ENCODE measurements around the gene FEZF1. TPM values are rescaled to one million over a fixed set of nuclear protein-coding genes. Genes with fewer than 3 reads are reported as not detected.

The FEZF1 gene
- total RNA-seq, 2 donors from 2014 or later, result not detected

DNA sequence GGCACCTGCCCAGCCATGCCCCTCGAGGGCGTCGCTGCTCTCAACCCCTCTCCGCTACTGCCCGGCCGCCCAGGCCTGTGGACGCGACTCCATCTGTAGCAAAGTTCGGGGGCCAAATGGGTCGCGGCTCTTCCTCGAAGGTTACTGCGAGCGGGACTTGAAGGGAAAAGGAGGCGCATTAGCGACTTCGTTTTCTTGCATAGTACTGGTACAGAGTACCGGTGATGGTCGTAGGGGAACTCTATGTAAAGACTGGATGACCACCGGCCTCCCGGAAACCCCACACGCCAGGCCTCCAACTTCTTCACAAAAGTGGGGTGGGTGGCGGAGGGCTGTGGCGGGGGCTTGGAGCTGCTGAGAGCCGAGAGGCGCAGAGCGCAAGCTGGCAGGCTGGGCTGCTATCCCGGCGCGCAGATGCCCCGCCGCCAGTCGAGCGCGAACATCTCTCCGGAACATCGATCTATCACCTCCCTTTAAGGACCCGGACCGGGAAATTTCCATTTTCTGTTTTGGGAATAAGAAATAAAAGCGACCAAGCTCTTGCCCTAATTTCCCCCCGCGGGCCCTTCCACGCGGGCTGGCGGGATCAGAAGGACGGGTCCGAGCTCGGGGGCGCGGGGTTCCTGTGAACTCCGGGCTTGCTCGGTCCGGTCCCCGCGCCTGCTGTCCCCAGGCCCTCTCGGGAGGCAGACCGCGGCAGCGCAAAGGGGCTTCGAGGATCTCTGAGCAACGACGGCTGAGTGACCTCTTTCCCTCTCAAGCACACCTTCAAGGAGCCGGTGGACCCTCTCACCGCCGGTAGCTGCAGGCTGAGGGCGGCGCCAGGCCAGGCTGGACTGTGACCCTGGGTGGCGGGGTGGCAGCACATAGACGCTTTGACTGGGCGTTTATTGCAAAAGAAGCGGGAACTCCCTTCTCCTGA is 12.2 kb upstream of the FEZF1 start:
- H3K4me3 ChIP-seq, result no peak overlapping the region
- TF ChIP-seq, protein P1, sequence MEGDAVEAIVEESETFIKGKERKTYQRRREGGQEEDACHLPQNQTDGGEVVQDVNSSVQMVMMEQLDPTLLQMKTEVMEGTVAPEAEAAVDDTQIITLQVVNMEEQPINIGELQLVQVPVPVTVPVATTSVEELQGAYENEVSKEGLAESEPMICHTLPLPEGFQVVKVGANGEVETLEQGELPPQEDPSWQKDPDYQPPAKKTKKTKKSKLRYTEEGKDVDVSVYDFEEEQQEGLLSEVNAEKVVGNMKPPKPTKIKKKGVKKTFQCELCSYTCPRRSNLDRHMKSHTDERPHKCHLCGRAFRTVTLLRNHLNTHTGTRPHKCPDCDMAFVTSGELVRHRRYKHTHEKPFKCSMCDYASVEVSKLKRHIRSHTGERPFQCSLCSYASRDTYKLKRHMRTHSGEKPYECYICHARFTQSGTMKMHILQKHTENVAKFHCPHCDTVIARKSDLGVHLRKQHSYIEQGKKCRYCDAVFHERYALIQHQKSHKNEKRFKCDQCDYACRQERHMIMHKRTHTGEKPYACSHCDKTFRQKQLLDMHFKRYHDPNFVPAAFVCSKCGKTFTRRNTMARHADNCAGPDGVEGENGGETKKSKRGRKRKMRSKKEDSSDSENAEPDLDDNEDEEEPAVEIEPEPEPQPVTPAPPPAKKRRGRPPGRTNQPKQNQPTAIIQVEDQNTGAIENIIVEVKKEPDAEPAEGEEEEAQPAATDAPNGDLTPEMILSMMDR (IDR thresholded peaks at IDR 0.05), result no peak
- no peak for DNase-seq (ENCODE audit: low spot score)

DNA sequence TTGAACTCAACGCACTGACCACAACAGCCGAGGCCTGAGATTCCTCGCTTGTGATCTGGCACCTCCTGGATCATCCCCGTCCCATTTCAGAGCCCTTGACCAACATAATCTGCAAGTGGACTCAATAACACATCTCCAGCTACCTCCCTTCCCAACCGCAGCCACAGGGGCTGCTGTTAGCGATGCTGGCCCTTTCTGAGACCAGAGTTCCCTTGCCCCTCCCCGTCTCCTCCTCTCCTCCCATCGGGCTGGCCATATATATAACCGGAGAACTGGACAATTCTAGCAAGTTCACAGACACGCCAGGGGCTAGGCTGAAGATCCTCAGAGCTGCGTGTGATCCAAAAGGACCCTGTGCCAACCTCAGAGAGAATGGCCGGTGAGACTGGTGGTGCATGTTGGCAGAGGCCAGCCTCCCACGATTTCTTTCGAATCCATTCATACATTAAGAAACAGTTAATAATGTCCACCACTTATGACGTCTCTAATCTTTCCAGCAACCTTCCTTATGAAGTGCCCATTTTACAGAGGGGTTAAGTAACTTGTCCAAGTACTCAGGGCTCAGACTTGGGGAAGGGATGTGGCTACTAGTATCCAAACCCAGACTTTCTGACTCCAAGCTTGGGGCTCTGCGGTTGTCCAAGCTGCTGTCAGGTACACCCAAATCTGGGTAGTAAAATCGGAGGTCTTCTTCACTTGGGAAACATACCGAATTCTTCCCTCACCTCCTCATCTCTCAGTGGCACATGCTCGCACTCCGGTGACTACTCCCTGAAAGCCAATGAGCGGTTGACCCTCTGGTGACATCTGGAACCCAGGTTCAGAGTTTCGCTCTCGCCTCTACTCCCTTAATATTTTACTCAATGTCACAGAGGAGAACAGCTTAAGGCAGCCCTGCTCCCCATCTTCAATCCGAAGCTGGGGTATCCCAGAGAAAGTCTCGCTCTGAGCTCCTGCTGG is 11.2 kb upstream of the FEZF1 start:
- DNase-seq (ENCODE audit: low spot score), result no peak
- Histone ChIP-seq H3K36me3 (no peaks in the 10 kb centered on the region), H3K4me1 (peaks cover 0 to 23% of the 10 kb centered on the region in 2 donors), H3K27ac (no peak overlapping the region), H3K27me3 (peaks cover 37 to 42% of the 10 kb centered on the region in 2 donors), H3K9me3 (peaks cover 0 to 4% of the 10 kb centered on the region in 2 donors), H3K4me3 (no peak overlapping the region)
- TF ChIP-seq, protein P1 (IDR thresholded peaks at IDR 0.05), result no peak

More for the DNA sequence above, 12.2 kb upstream of the FEZF1 start:
- H3K36me3 ChIP-seq, result no peaks in the 10 kb centered on the region
- peaks cover 0 to 13% of the 10 kb centered on the region in 2 donors for H3K4me1 ChIP-seq
- H3K27ac ChIP-seq, result no peak overlapping the region
- H3K9me3 ChIP-seq, result peaks cover 0 to 4% of the 10 kb centered on the region in 2 donors
- H3K27me3 ChIP-seq, result peaks cover 35 to 37% of the 10 kb centered on the region in 2 donors

DNA sequence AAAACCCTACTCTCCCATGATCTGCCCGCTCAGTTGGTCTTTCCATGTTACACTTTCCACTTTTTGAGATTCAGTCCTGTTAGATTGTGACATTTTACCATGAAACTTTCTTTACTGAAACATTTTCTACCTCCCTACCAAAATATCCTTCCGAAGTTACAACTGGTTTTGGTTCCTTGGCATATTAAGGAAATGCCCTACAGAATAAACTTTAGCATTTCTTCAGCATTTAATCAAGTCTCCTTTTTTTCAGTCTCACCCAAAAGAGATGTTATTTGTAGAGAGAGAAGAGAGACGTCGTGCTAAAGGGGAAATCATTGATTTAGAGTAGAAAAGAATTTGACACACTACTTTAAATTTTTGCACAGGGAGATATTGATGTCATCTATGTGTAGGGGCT is 9.7 kb upstream of the FEZF1 start:
- TF ChIP-seq, protein P1 (IDR thresholded peaks at IDR 0.05), result no peak
- H3K27me3 ChIP-seq, result peaks cover 51 to 57% of the 10 kb centered on the region in 2 donors
- H3K4me1 ChIP-seq, result peaks cover 0 to 37% of the 10 kb centered on the region in 2 donors

DNA sequence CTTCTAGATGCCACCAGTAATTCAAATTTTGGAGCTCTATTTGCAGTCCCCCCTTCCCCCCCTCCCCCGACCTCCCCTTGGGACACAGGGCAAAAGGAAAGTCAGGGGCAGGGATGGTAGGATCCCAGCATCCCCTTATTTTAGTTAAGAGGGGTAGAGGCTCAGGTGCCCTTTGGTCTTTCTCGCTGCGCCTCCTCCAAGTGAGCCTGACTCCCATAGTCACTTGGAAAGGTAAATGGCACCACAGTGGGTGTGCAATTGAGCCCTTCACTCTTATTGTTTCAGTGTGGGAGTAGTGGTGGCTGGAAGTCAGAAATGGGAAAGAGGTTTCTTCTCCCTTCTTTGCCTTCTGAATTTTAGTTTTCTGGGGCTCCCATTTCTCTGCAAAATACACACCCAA is 8.2 kb upstream of the FEZF1 start:
- H3K27ac ChIP-seq, result no peak overlapping the region
- DNase-seq (ENCODE audit: low spot score), result no peak
- no peak overlapping the region for H3K4me3 ChIP-seq
- H3K27me3 ChIP-seq, result peaks cover 55 to 65% of the 10 kb centered on the region in 2 donors
- peaks cover 0 to 4% of the 10 kb centered on the region in 2 donors for H3K9me3 ChIP-seq
- H3K4me1 ChIP-seq, result peaks cover 0 to 37% of the 10 kb centered on the region in 2 donors
- H3K36me3 ChIP-seq, result no peaks in the 10 kb centered on the region
- TF ChIP-seq, protein P1 (IDR thresholded peaks at IDR 0.05), result no peak

More for the DNA sequence above, 9.7 kb upstream of the FEZF1 start:
- Histone ChIP-seq H3K36me3 (no peaks in the 10 kb centered on the region), H3K27ac (no peak overlapping the region), H3K9me3 (peaks cover 0 to 4% of the 10 kb centered on the region in 2 donors), H3K4me3 (no peak overlapping the region)
- DNase-seq (ENCODE audit: low spot score), result no peak

DNA sequence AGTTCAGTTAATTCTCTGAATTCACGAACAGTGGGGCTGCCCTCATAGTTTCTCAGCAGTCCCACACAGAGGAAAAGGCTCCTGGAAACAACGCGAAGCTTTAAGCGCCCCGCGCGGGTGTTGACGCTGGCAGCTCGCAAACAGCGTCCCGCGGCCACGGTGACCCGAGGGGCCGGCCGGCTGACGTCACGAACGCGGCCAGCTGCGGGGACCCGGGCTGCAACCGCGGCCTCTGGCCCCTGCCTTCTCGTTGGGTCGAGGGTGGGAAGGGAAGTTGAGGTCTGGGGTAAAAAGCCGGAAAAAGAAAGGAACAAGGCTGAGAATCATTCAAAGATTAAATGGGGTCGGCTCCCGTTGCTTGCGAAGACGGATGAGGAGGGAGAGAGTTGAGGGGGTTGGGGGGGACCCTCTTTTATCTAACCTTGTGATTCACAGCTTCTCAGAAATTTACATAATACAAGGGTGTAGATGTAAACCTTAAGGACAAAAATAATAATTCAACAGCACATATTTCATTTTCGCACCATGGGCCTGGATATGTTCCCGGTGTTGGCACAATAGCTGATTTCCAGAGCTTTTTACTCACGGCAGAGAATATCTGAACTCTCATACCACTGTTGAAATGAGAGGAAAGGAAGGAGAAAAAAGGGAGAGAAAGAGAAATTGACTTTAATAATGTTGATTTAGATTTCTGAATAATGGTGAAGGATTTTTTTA is 7.3 kb upstream of the FEZF1 start:
- no peak overlapping the region for H3K27ac ChIP-seq
- H3K9me3 ChIP-seq, result peaks cover 0 to 4% of the 10 kb centered on the region in 2 donors
- TF ChIP-seq, protein P1 (IDR thresholded peaks at IDR 0.05), result no peak
- no peak overlapping the region for H3K4me3 ChIP-seq
- no peaks in the 10 kb centered on the region for H3K36me3 ChIP-seq
- H3K4me1 ChIP-seq, result peaks cover 0 to 37% of the 10 kb centered on the region in 2 donors
- H3K27me3 ChIP-seq, result peaks cover 55 to 71% of the 10 kb centered on the region in 2 donors
- DNase-seq (ENCODE audit: low spot score), result no peak

Measured in right atrium auricular region (tissue), 2 donors.